ENCODE measurements around the gene PPP1R2B.

The PPP1R2B gene

GRCh38 chr5:156850206-156850751 lies at the start of gene PPP1R2B:
Gene PPP1R2B (plus strand): TSS chr5:156850295. CDS start chr5:156850563, 268 bp downstream.
- no peak for TF ChIP-seq CTCF (conservative IDR thresholded peaks at IDR 0.05; ENCODE audit: low read depth, low read length)
- DNase-seq (ENCODE audit: low read depth), result no peak
- H3K4me3 ChIP-seq (ENCODE audit: low read depth, low read length), result no peak within 1 kb of the TSS

- no peak for DNase-seq (ENCODE audit: low read depth)
- TF ChIP-seq CTCF (conservative IDR thresholded peaks at IDR 0.05; ENCODE audit: low read depth, low read length), result no peak
- no peak overlapping the region for H3K4me3 ChIP-seq (ENCODE audit: low read depth, low read length)
These were observed 49.2 kb upstream of the PPP1R2B start for GRCh38 chr5:156800929-156801328.

- TF ChIP-seq CTCF (conservative IDR thresholded peaks at IDR 0.05; ENCODE audit: low read depth, low read length), result no peak
- no peak overlapping the region for H3K4me3 ChIP-seq (ENCODE audit: low read depth, low read length)
- no peak for DNase-seq (ENCODE audit: low read depth)
These were observed 47.6 kb upstream of the PPP1R2B start for GRCh38 chr5:156802501-156802900.

GRCh38 chr5:156803404-156803803 lies 46.7 kb upstream of the PPP1R2B start:
- TF ChIP-seq CTCF (conservative IDR thresholded peaks at IDR 0.05; ENCODE audit: low read depth, low read length), result no peak
- DNase-seq (ENCODE audit: low read depth), result no peak
- H3K4me3 ChIP-seq (ENCODE audit: low read depth, low read length), result no peak overlapping the region

- DNase-seq (ENCODE audit: low read depth), result no peak
These were observed 37.1 kb upstream of the PPP1R2B start for GRCh38 chr5:156812959-156813358.

GRCh38 chr5:156815988-156816599 lies 34.0 kb upstream of the PPP1R2B start:
- TF ChIP-seq CTCF (conservative IDR thresholded peaks at IDR 0.05; ENCODE audit: low read depth, low read length), result peak; percentile 45
- DNase-seq (ENCODE audit: low read depth), result peak; percentile 9

More at GRCh38 chr5:156812959-156813358, 37.1 kb upstream of the PPP1R2B start:
- TF ChIP-seq CTCF (conservative IDR thresholded peaks at IDR 0.05; ENCODE audit: low read depth, low read length), result no peak
- H3K4me3 ChIP-seq (ENCODE audit: low read depth, low read length), result no peak overlapping the region

GRCh38 chr5:156819537-156819936 lies 30.6 kb upstream of the PPP1R2B start:
- TF ChIP-seq CTCF (conservative IDR thresholded peaks at IDR 0.05; ENCODE audit: low read depth, low read length), result no peak
- DNase-seq (ENCODE audit: low read depth), result no peak

More at GRCh38 chr5:156815988-156816599, 34.0 kb upstream of the PPP1R2B start:
- no peak overlapping the region for H3K4me3 ChIP-seq (ENCODE audit: low read depth, low read length)

More at GRCh38 chr5:156819537-156819936, 30.6 kb upstream of the PPP1R2B start:
- no peak overlapping the region for H3K4me3 ChIP-seq (ENCODE audit: low read depth, low read length)
